Spleen (tissue), 11 donors: ENCODE measurements around the gene C17orf114.

Experiments
- DNase-seq: peaks from one replicate; pipeline ENCODE4 v3.0.0-alpha.2; 2020
- H3K27ac ChIP-seq, 8 donors: fragments of 200-600 bp; sonication (generic) in 7 of 8; 1 replicate in 4 of 8; 2 replicates in 4 of 8; pipeline versions ENCODE4 v1.5.0 to v1.8.0; 2016 to 2021; ENCODE audit warnings: inconsistent platforms in 4 of 8, mild to moderate bottlenecking in 4 of 8, moderate library complexity in 1 of 8
- H3K27me3 ChIP-seq, 7 donors: fragments of 200-600 bp; sonication (generic) in 6 of 7; replicated peaks in 1 of 7; 1 replicate in 4 of 7; 2 replicates in 3 of 7; pipeline versions ENCODE4 v1.5.0 to v1.8.0; 2016 to 2021; ENCODE audit warnings: inconsistent platforms in 3 of 7, mild to moderate bottlenecking in 1 of 7
- H3K36me3 ChIP-seq, 6 donors: fragments of 200-600 bp; sonication (generic) in 5 of 6; 1 replicate in 4 of 6; 2 replicates in 2 of 6; pipeline versions ENCODE4 v1.5.0 to v1.8.0; 2016 to 2021; ENCODE audit warnings: inconsistent platforms in 2 of 6
- H3K4me1 ChIP-seq, 6 donors: fragments of 200-600 bp; sonication (generic) in 5 of 6; 1 replicate in 3 of 6; 2 replicates in 3 of 6; pipeline versions ENCODE4 v1.5.0 to v1.8.0; 2016 to 2021; ENCODE audit warnings: inconsistent platforms in 3 of 6
- H3K4me3 ChIP-seq, 8 donors: fragments of 200-600 bp; sonication (generic) in 7 of 8; 1 replicate in 4 of 8; 2 replicates in 4 of 8; pipeline versions ENCODE4 v1.5.0 to v1.8.0; 2016 to 2021; ENCODE audit warnings: inconsistent platforms in 4 of 8, mild to moderate bottlenecking in 4 of 8, moderate library complexity in 2 of 8
- H3K9me3 ChIP-seq, 8 donors: fragments of 200-600 bp; sonication (generic) in 7 of 8; 1 replicate in 4 of 8; 2 replicates in 4 of 8; pipeline versions ENCODE4 v1.5.0 to v1.8.0; 2016 to 2021; ENCODE audit warnings: inconsistent platforms in 4 of 8
- POLR2A ChIP-seq, 3 donors: fragments of 450-650 bp; IDR thresholded peaks; one replicate each; pipeline ENCODE4 v1.5.1; 2017; ENCODE audit warnings: antibody characterized with exemption in 3 of 3, mild to moderate bottlenecking in 1 of 3
- POLR2AphosphoS5 ChIP-seq, 3 donors: sonication (generic); formaldehyde crosslinking; IDR thresholded peaks; one replicate each; pipeline ENCODE4 v1.5.1; 2017; ENCODE audit warnings: antibody characterized with exemption in 3 of 3
- WGBS, 5 donors: extraction: QIAGEN DNeasy Blood & Tissue Kit in 3 of 5; methylation state at CpG; one replicate each; pipeline versions ENCODE4 v1.1.5 to v1.1.7; 2013 to 2018; 5-methylcytosine and 5-hydroxymethylcytosine counted together
- intact Hi-C: fragments of 100-400 bp; cut with DNase I; formaldehyde crosslinking; loops from one replicate; pipeline ENCODE4 v1.15.0; 2023; ENCODE audit warnings: low total_unique reads
- TF ChIP-seq, protein P1 (sequence below), 11 experiments: fragments of 200-600 bp in 7 of 11; fragments of 450-650 bp in 4 of 11; sonication (generic) in 4 of 11; IDR thresholded peaks in 8 of 11; conservative IDR thresholded peaks in 3 of 11; 1 replicate in 7 of 11; 2 replicates in 4 of 11; pipeline versions ENCODE4 v1.4.0 to v1.8.0; 2016 to 2021; ENCODE audit warnings: antibody characterized with exemption in 11 of 11, inconsistent platforms in 4 of 11, mild to moderate bottlenecking in 1 of 11
- donor health status: healthy with polysubstance abuse.
- donor health status: DM: no; HTN: no; CAD: no; lungs with moderate emphysema.
- donor health status: DM: no; HTN: no; CAD: no.
- donor health status: Bipolar disorder and iron deficiency.
- donor health status: healthy.
- donor health status: DM: no; HTN: no; CAD: no.
- donor health status: DM: yes; HTN: yes; CAD: no.

C17orf114 gene

DNA sequence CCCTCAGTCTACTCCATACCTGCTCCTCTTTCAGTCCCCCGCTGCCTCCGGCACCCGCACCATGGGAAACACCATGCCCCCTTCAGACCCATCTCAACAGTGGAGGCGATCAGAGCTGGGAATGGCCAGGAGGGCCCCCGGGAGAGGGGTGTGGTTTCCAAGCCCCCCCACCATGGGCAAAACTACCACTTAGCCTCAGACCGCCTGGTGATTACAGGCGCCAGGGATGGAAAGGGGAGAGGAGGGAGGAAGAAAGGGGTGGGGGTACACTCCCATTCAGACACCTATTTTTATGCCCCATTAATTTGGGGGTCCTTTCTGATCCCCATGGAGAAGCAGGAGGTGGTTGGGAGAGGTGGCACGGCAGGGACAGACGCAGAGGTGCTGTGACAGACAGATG, at the start of gene C17orf114:
C17orf114 (minus strand) TSS at position 101 of the 400 bp plus-strand sequence.
- intact Hi-C loops, result no loop called here
- TF ChIP-seq, protein P1, sequence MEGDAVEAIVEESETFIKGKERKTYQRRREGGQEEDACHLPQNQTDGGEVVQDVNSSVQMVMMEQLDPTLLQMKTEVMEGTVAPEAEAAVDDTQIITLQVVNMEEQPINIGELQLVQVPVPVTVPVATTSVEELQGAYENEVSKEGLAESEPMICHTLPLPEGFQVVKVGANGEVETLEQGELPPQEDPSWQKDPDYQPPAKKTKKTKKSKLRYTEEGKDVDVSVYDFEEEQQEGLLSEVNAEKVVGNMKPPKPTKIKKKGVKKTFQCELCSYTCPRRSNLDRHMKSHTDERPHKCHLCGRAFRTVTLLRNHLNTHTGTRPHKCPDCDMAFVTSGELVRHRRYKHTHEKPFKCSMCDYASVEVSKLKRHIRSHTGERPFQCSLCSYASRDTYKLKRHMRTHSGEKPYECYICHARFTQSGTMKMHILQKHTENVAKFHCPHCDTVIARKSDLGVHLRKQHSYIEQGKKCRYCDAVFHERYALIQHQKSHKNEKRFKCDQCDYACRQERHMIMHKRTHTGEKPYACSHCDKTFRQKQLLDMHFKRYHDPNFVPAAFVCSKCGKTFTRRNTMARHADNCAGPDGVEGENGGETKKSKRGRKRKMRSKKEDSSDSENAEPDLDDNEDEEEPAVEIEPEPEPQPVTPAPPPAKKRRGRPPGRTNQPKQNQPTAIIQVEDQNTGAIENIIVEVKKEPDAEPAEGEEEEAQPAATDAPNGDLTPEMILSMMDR (IDR thresholded peaks at IDR 0.05 in 8 of 11, conservative IDR thresholded peaks at IDR 0.05 in 3 of 11), result no peak
- TF ChIP-seq POLR2A (IDR thresholded peaks at IDR 0.05) (no peak), POLR2AphosphoS5 (IDR thresholded peaks at IDR 0.05) (no peak)
- Histone ChIP-seq H3K27me3 (no peaks in the 10 kb centered on the region), H3K36me3 (peaks cover 0 to 31% (median 22%) of the 10 kb centered on the region in 6 donors), H3K4me3 (no peak within 1 kb of the TSS), H3K4me1 (peaks cover 0 to 20% (median 11%) of the 10 kb centered on the region in 6 donors), H3K9me3 (no peaks in the 10 kb centered on the region), H3K27ac (no peak within 1 kb of the TSS)
- DNase-seq, result no peak
- 83 to 92% (median 85%) methylated on average over 9 of the region's 9 CpGs for WGBS, 5 donors

DNA sequence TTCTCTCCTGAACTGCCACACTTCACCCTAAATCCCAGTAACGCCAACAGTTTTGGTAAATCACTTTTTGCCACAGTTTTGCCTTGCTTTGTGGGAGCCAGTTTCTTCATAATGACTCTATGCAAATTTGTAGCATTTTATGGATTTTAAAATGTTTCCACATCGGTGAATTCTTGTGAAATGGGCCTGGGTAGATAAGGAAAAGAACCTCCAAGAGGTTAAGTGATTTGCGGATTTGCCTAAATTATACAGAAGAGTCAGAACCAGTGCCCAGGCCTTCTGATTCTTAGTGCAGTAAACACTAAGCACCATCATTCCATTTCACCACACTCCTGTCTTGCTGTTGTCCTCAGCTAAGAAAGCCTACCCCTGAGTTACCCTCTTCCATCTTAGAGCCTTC, 49.0 kb upstream of the C17orf114 start:
- WGBS, 5 donors, result 70 to 89% (median 84%) methylated on average over 3 of the region's 3 CpGs
- intact Hi-C loops, result no loop called here
- Histone ChIP-seq H3K9me3 (no peaks in the 10 kb centered on the region), H3K36me3 (peaks cover 0 to 20% (median 0%) of the 10 kb centered on the region in 6 donors), H3K4me3 (no peak overlapping the region), H3K27me3 (no peaks in the 10 kb centered on the region), H3K4me1 (peaks cover 0 to 66% (median 23%) of the 10 kb centered on the region in 6 donors), H3K27ac (no peak overlapping the region)
- DNase-seq, result no peak
- no peak for TF ChIP-seq POLR2AphosphoS5 (IDR thresholded peaks at IDR 0.05)
- TF ChIP-seq, protein P1 (IDR thresholded peaks at IDR 0.05 in 8 of 11, conservative IDR thresholded peaks at IDR 0.05 in 3 of 11), result no peak
- no peak for TF ChIP-seq POLR2A (IDR thresholded peaks at IDR 0.05)

DNA sequence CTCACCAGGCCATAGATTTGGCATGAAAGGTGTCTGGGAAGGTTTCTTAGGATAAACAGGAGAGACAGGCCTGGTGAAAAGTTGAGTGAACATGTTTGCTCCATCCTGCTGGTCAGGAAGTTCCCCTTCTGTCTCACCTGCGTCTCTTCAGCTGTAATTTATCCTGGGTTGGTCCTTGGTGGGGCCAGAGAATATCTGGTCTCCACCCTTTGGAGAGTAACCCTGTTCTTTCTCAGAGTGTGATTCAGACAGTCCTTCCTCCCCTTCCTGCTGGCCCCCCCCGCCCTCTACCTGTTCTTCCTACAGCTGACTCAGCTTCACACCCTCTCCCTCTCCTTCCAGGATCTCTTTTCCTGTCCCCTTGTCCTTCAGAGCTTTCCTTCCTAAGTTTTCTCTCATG, 48.1 kb upstream of the C17orf114 start:
- DNase-seq, result no peak
- peaks cover 0 to 71% (median 26%) of the 10 kb centered on the region in 6 donors for H3K4me1 ChIP-seq
- 62 to 92% (median 73%) methylated on average over 2 of the region's 2 CpGs for WGBS, 5 donors
- peaks cover 0 to 20% (median 0%) of the 10 kb centered on the region in 6 donors for H3K36me3 ChIP-seq
- H3K27ac ChIP-seq, result no peak overlapping the region
- no peak for TF ChIP-seq POLR2A (IDR thresholded peaks at IDR 0.05)
- TF ChIP-seq, protein P1 (IDR thresholded peaks at IDR 0.05 in 8 of 11, conservative IDR thresholded peaks at IDR 0.05 in 3 of 11), result no peak
- TF ChIP-seq POLR2AphosphoS5 (IDR thresholded peaks at IDR 0.05), result no peak
- intact Hi-C loops, result no loop called here
- H3K27me3 ChIP-seq, result no peaks in the 10 kb centered on the region
- H3K4me3 ChIP-seq, result no peak overlapping the region
- no peaks in the 10 kb centered on the region for H3K9me3 ChIP-seq

DNA sequence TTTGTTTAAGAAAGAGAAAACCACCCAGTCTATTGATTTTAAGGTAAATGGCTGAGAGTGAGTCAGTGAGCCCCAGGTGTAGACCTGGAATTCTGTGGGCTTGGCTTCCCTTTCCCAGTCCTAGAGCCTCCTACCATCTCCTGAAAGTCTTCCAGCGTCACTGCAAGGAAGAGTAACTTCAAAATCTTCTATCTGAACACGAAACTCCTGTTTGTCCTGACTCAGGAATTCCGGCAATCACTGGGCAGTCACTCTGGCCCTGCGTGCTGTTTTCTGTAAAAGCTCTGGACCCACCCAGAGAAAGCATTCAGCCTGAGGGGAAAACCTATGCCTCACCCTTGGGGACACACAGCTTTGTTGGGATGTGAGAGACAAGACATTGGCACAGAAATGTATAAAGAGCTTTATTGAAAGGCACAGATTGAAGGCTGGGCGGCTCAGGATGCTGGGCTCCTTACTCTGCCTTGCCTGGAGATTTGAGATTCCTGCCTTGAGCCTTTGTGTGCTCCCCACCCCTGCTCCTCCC, 46.9 kb upstream of the C17orf114 start:
- Histone ChIP-seq H3K4me1 (peaks cover 0 to 83% (median 31%) of the 10 kb centered on the region in 6 donors), H3K27ac (no peak overlapping the region), H3K36me3 (peaks cover 0 to 12% (median 0%) of the 10 kb centered on the region in 6 donors), H3K9me3 (no peaks in the 10 kb centered on the region), H3K4me3 (no peak overlapping the region), H3K27me3 (no peaks in the 10 kb centered on the region)
- no peak for DNase-seq
- TF ChIP-seq POLR2A (IDR thresholded peaks at IDR 0.05), result no peak
- TF ChIP-seq POLR2AphosphoS5 (IDR thresholded peaks at IDR 0.05), result no peak
- TF ChIP-seq, protein P1 (IDR thresholded peaks at IDR 0.05 in 8 of 11, conservative IDR thresholded peaks at IDR 0.05 in 3 of 11), result no peak
- intact Hi-C loops, result no loop called here
- WGBS, 5 donors, result 79 to 97% (median 93%) methylated on average over 5 of the region's 5 CpGs
